T-helper 17 cell (primary cell): ENCODE data around the gene LMO7. TPM values are rescaled to one million over a fixed set of nuclear protein-coding genes. Genes with fewer than 3 reads are reported as not detected.
"Not testable (repeated sequence)": the region's sequence is repeated elsewhere in the genome, so short reads cannot be mapped to it uniquely, and the experiment has no call there.

ENCODE experiments used
- ATAC-seq: fragments of 150-1000 bp; cut with Tn5 transposase; 2 replicates; pipeline ENCODE4 v1.10.0; 2021; ENCODE audit warnings: mild to moderate bottlenecking, moderate library complexity
- DNase-seq, 3 donors: peaks; one replicate each; pipeline versions ENCODE4 v3.0.0 to v3.0.0-alpha.2; 2020 to 2021
- H3K9me3 ChIP-seq: one replicate; pipeline ENCODE4 v1.7.0; 2013; ENCODE audit warnings: low read length, mild to moderate bottlenecking; ENCODE audit not compliant: control insufficient read depth, poor library complexity, severe bottlenecking
- H3K27ac Mint-ChIP-seq: one replicate; pipeline ENCODE4 v1.8.0; 2022; ENCODE audit warnings: mild to moderate bottlenecking, moderate library complexity, mixed read lengths
- H3K27me3 Mint-ChIP-seq: one replicate; pipeline ENCODE4 v1.8.0; 2022; ENCODE audit warnings: mixed read lengths
- H3K36me3 Mint-ChIP-seq: one replicate; pipeline ENCODE4 v1.8.0; 2022; ENCODE audit warnings: low read depth, mixed read lengths
- H3K4me1 Mint-ChIP-seq: one replicate; pipeline ENCODE4 v1.8.0; 2022; ENCODE audit warnings: mild to moderate bottlenecking, mixed read lengths
- H3K4me3 Mint-ChIP-seq: one replicate; pipeline ENCODE4 v1.8.0; 2022; ENCODE audit warnings: mild to moderate bottlenecking, moderate library complexity, mixed read lengths
- total RNA-seq, 4 donors: library from RNA in 2 of 4; stranded (reverse) in 2 of 4; gene quantifications; one replicate each; pipeline ENCODE4 v1.2.3 and lab custom pipeline; 2022 to 2026

Gene LMO7
- total RNA-seq, 2 donors from 2014 or later, result 10.2 to 12.3 TPM

GRCh38 chr13:75763512-75763911 lies 127.4 kb downstream of the LMO7 start:
- H3K9me3 ChIP-seq, result no peaks in the 10 kb centered on the region
- Mint-ChIP-seq H3K4me3 (no peak overlapping the region), H3K27me3 (no peaks in the 10 kb centered on the region), H3K27ac (peak overlapping the region; percentile 94), H3K36me3 (no peaks in the 10 kb centered on the region), H3K4me1 (peaks cover 30% of the 10 kb centered on the region)
- DNase-seq, result no peak
- ATAC-seq, result no peak

- no peaks in the 10 kb centered on the region for H3K9me3 ChIP-seq
- Mint-ChIP-seq H3K27me3 (no peaks in the 10 kb centered on the region), H3K27ac (no peak overlapping the region), H3K4me3 (no peak overlapping the region), H3K4me1 (peaks cover 28% of the 10 kb centered on the region), H3K36me3 (no peaks in the 10 kb centered on the region)
- DNase-seq, result no peak
- ATAC-seq, result no peak
Measured at GRCh38 chr13:75764251-75764925, 128.3 kb downstream of the LMO7 start.

GRCh38 chr13:75764926-75765310 lies 128.8 kb downstream of the LMO7 start:
- DNase-seq (no peak), ATAC-seq (no peak)
- no peak overlapping the region for H3K4me3 Mint-ChIP-seq
- H3K36me3 Mint-ChIP-seq, result no peaks in the 10 kb centered on the region
- H3K4me1 Mint-ChIP-seq, result peaks cover 27% of the 10 kb centered on the region
- H3K27me3 Mint-ChIP-seq, result no peaks in the 10 kb centered on the region
- no peaks in the 10 kb centered on the region for H3K9me3 ChIP-seq
- H3K27ac Mint-ChIP-seq, result no peak overlapping the region

GRCh38 chr13:75766636-75767035 lies 130.5 kb downstream of the LMO7 start:
- H3K4me1 Mint-ChIP-seq, result peaks cover 19% of the 10 kb centered on the region
- peak; percentile 35 for ATAC-seq

GRCh38 chr13:75769141-75769905 lies 133.2 kb downstream of the LMO7 start:
- Mint-ChIP-seq H3K27ac (no peak overlapping the region), H3K4me1 (peaks cover 4% of the 10 kb centered on the region)
- ATAC-seq, result no peak

More at GRCh38 chr13:75766636-75767035, 130.5 kb downstream of the LMO7 start:
- Mint-ChIP-seq H3K36me3 (no peaks in the 10 kb centered on the region), H3K27ac (no peak overlapping the region), H3K27me3 (no peaks in the 10 kb centered on the region), H3K4me3 (peak overlapping the region; percentile 74)
- no peaks in the 10 kb centered on the region for H3K9me3 ChIP-seq
- DNase-seq, result no peak

GRCh38 chr13:75770164-75770563 lies 134.0 kb downstream of the LMO7 start:
- no peaks in the 10 kb centered on the region for H3K9me3 ChIP-seq
- no peak for DNase-seq
- Mint-ChIP-seq H3K4me1 (peaks cover 3% of the 10 kb centered on the region), H3K27me3 (no peaks in the 10 kb centered on the region), H3K27ac (no peak overlapping the region), H3K4me3 (no peak overlapping the region), H3K36me3 (no peaks in the 10 kb centered on the region)
- ATAC-seq, result no peak

More at GRCh38 chr13:75769141-75769905, 133.2 kb downstream of the LMO7 start:
- Mint-ChIP-seq H3K4me3 (no peak overlapping the region), H3K27me3 (no peaks in the 10 kb centered on the region), H3K36me3 (no peaks in the 10 kb centered on the region)
- no peak for DNase-seq
- no peaks in the 10 kb centered on the region for H3K9me3 ChIP-seq

GRCh38 chr13:75770592-75771011 lies 134.5 kb downstream of the LMO7 start:
- Mint-ChIP-seq H3K36me3 (no peaks in the 10 kb centered on the region), H3K4me1 (peaks cover 3% of the 10 kb centered on the region), H3K27me3 (no peaks in the 10 kb centered on the region), H3K27ac (no peak overlapping the region), H3K4me3 (no peak overlapping the region)
- ATAC-seq (no peak), DNase-seq (no peak)
- no peaks in the 10 kb centered on the region for H3K9me3 ChIP-seq

GRCh38 chr13:75771226-75771625 lies 135.1 kb downstream of the LMO7 start:
- no peak for ATAC-seq
- Mint-ChIP-seq H3K27ac (no peak overlapping the region), H3K36me3 (no peaks in the 10 kb centered on the region), H3K4me3 (no peak overlapping the region), H3K27me3 (no peaks in the 10 kb centered on the region), H3K4me1 (peaks cover 3% of the 10 kb centered on the region)
- no peaks in the 10 kb centered on the region for H3K9me3 ChIP-seq
- DNase-seq, result no peak

GRCh38 chr13:75771818-75772217 lies 135.7 kb downstream of the LMO7 start:
- no peak for ATAC-seq
- DNase-seq, result no peak
- H3K4me3 Mint-ChIP-seq, result no peak overlapping the region
- H3K27ac Mint-ChIP-seq, result no peak overlapping the region
- H3K36me3 Mint-ChIP-seq, result no peaks in the 10 kb centered on the region
- peaks cover under 1% of the 10 kb centered on the region for H3K4me1 Mint-ChIP-seq
- H3K9me3 ChIP-seq, result no peaks in the 10 kb centered on the region
- no peaks in the 10 kb centered on the region for H3K27me3 Mint-ChIP-seq

GRCh38 chr13:75774176-75774575 lies 138.0 kb downstream of the LMO7 start:
- ATAC-seq, result no peak
- Mint-ChIP-seq H3K27ac (no peak overlapping the region), H3K4me1 (no peaks in the 10 kb centered on the region), H3K36me3 (peaks cover 2% of the 10 kb centered on the region), H3K27me3 (no peaks in the 10 kb centered on the region), H3K4me3 (no peak overlapping the region)
- DNase-seq, result no peak
- H3K9me3 ChIP-seq, result no peaks in the 10 kb centered on the region

- no peak for ATAC-seq
Measured at GRCh38 chr13:75776550-75776949, 140.4 kb downstream of the LMO7 start.

GRCh38 chr13:75779393-75779792 lies 143.3 kb downstream of the LMO7 start:
- ATAC-seq (no peak), DNase-seq (no peak)
- Mint-ChIP-seq H3K27me3 (no peaks in the 10 kb centered on the region), H3K27ac (no peak overlapping the region), H3K36me3 (peaks cover 2% of the 10 kb centered on the region), H3K4me3 (no peak overlapping the region), H3K4me1 (no peaks in the 10 kb centered on the region)
- peaks cover 3% of the 10 kb centered on the region for H3K9me3 ChIP-seq

More at GRCh38 chr13:75776550-75776949, 140.4 kb downstream of the LMO7 start:
- DNase-seq, result no peak
- Mint-ChIP-seq H3K36me3 (peaks cover 2% of the 10 kb centered on the region), H3K27ac (no peak overlapping the region), H3K27me3 (no peaks in the 10 kb centered on the region), H3K4me1 (no peaks in the 10 kb centered on the region), H3K4me3 (no peak overlapping the region)
- peaks cover 3% of the 10 kb centered on the region for H3K9me3 ChIP-seq

- not testable (repeated sequence) for H3K36me3 Mint-ChIP-seq, H3K4me3 Mint-ChIP-seq, ATAC-seq, H3K9me3 ChIP-seq, H3K27ac Mint-ChIP-seq, H3K4me1 Mint-ChIP-seq, DNase-seq, H3K27me3 Mint-ChIP-seq
Measured at GRCh38 chr13:75780103-75780502, 144.0 kb downstream of the LMO7 start.
